Right renal cortex interstitium (tissue), 3 donors: ENCODE data around the gene OR13D1. TPM values are rescaled to one million over a fixed set of nuclear protein-coding genes. Genes with fewer than 3 reads are reported as not detected.
A peak's percentile ranks its signal among the peaks of the same experiment; 100 is the strongest.
"Not testable (repeated sequence)": the region's sequence is repeated elsewhere in the genome, so short reads cannot be mapped to it uniquely, and the experiment has no call there.

Source experiments
- DNase-seq, 3 donors: peaks; one replicate each; pipeline ENCODE4 v3.0.0-alpha.2; 2013; ENCODE audit warnings: low read depth in 3 of 3, low spot score in 2 of 3
- polyA plus RNA-seq, 3 donors: library from polyadenylated mRNA; unstranded; fragments of 120-200 nt; gene quantifications; one replicate each; pipeline ENCODE4 v1.2.1, GENCODE V29; 2013; ENCODE audit not compliant: insufficient read length in 3 of 3

Gene OR13D1, protein sequence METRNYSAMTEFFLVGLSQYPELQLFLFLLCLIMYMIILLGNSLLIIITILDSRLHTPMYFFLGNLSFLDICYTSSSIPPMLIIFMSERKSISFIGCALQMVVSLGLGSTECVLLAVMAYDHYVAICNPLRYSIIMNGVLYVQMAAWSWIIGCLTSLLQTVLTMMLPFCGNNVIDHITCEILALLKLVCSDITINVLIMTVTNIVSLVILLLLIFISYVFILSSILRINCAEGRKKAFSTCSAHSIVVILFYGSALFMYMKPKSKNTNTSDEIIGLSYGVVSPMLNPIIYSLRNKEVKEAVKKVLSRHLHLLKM
- polyA plus RNA-seq: not detected

DNA sequence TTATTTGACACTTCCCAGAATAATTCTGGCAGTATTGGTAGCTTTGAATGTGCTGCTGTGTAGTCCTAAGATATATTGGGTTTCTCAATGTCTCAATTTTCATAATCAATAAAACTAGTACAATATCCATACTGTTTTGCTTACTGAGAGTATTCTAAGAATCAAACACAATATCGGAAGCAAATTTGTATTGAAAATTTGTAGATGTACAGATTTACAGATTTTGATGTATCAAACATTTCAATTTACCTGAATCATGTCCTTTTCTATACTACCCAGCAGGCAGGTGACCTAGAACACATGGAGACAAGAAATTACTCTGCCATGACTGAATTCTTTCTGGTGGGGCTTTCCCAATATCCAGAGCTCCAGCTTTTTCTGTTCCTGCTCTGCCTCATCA lies at the start of gene OR13D1:
TSS of gene OR13D1 (plus strand) at position 301 of the 400 bp plus-strand sequence. CDS start at position 301, 0 bp downstream.
- DNase-seq: no peak

DNA sequence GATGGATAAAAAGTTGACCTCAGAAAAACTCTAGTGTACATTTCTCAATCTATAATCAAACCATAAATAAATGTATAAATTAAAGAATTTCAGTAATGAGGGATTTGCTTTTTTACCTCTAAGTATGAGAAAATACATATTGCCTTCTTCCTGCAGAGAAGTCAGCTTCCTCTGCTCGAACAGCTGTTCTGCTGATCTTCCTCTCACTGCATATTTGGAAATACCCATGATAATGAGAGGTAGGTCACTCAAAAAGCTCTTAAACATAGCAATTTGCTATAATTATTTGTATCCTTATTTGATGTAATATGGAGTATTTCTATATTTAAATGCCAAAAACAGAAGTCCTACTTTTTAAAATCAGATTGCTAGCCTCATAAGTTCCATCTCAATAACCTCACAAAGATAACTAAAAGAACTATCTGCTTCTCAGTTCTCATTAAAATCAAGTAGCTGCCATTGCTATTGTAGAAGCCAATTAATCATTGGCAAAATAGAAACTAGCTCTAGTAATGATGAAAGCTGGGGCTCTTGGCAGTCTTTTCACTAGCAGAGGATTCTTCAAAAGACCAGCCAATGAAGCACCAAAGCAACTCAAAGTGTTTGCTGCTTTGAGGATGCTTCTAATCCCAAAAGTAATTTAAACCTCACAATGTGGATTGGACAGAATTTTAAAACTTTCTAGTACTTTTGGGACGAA lies 35.7 kb upstream of the OR13D1 start:
- DNase-seq: no peak

DNA sequence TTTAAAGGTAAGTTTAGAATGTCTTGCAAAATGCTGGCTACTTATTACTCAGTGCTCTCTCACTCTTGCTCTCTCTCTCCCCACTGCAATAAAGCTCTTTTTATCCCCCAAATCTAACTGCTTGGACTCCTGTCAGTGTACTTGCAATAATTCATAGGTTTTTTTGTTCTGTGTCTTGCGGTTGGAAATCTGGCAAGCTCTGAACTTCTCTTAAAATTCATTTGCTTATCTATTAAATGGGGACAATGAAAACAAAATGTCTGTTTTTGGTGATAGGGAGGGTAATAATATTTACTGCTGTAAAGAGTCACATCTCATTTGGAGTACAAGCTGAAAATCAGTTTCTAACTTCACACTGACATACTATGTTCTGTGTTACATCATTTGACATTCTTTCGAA lies 18.7 kb upstream of the OR13D1 start:
- no peak for DNase-seq

DNA sequence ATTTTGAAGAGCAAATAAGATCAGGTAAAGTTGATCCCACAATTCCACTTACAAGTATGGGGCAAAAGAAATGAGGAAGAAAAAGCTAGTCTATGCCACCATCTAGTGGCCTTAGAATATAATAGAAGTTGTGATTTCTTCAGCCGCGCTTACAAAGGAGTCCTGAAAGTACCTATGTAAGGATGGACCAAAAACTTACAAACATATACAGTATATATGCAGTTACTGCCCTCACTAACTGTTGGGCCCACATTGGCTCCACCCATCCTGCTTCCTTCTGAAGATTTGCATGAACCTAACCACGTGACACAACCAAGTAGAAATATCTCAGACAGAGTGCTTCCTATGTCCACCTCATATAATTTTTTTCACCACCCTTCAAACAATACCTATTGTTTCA lies 11.7 kb upstream of the OR13D1 start:
- DNase-seq: peak; percentile 10 to 18 (median 14)

DNA sequence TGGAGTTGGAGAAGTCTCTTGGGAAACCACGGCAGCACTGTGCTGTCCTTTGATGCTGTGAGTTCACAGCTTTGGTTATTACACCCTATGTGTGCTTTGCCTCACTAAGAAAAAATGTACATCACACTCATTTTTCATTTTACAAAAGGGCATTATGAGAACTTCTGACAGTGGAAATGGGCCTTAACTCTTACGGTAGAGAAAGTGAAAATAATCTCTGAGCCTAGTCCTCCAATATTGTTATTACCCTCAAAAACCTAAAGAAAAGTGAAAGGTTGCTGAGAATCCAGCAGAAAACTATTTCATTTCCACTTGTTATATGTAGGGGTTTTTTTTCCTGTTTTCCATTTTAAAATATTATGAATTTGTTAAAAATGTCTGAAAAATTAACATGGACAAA lies 8.2 kb upstream of the OR13D1 start:
- DNase-seq: no peak

DNA sequence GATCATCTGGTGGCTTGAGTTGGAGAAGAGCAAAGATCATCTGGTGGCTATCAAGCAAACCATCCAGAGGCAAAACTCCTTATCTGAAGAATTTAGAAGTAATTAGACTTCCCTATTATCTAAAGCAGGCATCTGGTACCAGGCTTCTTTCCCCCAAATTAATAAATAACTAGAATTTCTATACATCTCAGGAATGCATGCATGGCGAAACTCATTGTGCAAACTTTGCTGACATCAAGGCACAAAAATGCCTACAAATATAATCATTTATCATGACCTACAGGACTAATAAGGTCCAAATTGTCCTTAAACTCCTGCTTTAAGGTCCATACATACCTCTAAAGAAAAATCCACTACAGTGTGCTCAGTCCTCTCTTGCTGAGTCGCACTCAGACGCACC lies 6.0 kb downstream of the OR13D1 start:
- DNase-seq: no peak

DNA sequence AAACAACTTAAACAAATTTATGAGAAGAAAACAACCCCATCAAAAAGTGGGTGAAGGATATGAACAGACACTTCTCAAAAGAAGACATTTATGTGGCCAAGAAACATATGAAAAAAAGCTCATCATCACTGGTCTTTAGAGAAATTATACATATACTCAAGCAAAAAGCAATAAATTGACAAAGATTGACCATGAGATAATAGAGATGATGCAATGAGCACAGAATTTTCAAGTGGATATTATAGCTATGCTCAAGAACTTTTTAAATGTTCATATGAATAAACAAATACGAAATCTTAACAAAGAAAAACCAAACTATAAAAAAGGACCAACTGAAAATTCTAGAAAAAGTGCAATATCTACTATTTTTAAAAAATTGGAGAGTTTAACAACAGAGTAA lies 14.4 kb downstream of the OR13D1 start:
- not testable (repeated sequence) for DNase-seq

DNA sequence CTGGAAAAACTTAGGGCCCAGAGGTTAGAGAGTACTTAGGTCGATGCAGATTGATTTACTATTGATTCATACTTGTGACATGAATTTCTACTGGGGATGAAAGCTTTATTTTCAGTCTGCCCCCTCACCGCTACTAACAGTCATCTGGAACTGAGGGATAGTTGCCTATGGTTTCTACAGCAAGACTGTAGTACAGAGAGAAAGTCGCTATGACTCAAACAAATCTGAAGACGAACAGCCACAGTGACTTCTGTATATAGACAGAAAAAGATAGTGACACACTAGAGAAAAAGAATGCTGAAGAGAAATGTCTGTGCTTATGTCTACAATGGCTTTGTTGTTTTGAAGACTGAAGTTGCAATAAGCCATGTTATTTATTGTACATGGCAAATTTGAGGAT lies 17.3 kb downstream of the OR13D1 start:
- DNase-seq: no peak

DNA sequence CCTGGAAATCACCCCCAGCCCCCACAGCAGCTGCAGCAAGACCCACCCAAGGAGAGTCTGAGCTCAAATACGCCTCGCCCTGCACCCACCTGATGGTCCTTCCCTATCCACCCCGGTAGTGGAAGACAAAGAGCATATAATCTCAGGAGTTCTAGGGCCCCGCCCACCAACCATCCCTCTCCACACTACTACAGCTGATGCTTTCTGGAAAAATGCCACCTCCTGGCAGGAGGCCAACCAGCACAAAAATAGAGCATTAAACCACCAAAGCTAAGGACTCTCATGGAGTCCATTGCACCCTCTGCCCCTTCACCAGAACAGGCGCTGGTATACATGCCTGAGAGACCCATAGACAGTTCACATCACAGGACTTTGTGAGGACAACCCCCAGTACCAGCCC lies 30.7 kb downstream of the OR13D1 start:
- no peak for DNase-seq

DNA sequence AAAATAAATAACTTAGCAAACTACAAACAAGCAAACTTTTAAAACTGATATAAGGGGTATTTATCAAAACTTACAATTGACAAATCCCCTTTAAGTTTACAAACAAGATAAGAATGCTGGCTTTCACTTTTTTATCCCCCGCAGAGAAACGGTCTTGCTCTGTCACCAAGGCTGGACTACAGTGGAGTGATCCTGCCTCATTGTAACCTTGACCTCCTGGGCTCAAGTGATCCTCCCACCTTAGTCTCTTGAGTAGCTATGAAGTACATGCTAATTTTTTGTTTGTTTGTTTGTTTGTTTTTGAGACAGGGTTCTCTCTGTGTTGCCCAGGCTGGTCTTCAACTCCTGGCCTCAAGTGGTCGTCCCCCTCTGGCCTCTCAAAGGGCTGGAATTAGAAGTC lies 44.1 kb downstream of the OR13D1 start:
- no peak for DNase-seq

DNA sequence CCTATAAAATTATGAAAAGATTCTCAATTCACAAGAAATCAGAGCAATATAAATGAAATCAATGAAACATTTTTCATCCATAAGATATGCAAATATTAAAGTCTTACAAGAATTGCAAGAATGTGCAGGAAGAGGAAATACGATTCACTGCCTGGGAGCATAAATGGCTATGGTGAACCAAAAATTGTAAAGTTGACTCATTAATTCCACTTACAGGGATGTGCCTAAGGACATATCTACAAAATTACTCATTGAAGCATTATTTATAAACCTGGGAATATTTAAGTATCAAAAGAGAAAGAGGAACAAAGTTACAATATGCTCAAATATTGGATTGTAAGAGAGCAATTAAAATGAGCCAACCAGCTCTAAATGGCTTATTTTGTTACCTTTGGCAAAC lies 46.3 kb downstream of the OR13D1 start:
- no peak for DNase-seq

DNA sequence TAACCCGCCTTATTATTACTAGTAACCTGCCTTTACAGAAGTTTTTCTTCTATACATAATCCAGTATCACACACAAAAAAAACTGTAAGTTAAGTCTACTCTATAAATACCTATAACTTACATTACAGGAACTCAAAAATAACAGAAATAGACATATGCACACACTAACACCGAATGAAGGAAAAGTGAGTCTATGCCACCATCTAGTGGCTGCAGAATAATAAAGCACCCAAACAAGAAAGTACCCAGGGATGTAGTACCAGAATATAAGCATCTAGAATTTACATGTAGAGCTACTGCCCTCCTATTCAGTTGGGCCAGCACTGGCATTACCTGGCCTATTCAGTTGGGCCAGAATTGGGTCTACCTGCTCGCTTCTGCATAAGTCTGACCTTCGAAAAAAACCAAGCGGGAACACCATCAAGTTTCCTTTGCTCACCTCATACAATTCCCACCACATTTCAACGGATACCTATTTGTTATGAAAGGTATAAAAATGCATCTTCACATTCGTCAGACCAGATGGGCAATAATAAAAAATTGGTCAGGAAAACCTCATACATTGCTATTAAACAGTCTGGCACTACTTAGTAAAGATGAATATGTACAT lies 49.2 kb downstream of the OR13D1 start:
- peak; percentile 45 to 51 (median 45) for DNase-seq

Other genes with a start within 250 kb of the OR13D1 start
- not detected for gene OR13F1, start 190.3 kb upstream of the OR13D1 start, polyA plus RNA-seq
- gene OR13C4, start 167.3 kb upstream of the OR13D1 start, polyA plus RNA-seq: not detected
- not detected for gene OR13C3, start 157.7 kb upstream of the OR13D1 start, polyA plus RNA-seq
- gene OR13C8, start 125.3 kb upstream of the OR13D1 start, polyA plus RNA-seq: not detected
- not detected for gene OR13C5, start 95.1 kb upstream of the OR13D1 start, polyA plus RNA-seq
- gene OR13C2, start 88.9 kb upstream of the OR13D1 start, polyA plus RNA-seq: not detected
- gene OR13C9, start 76.3 kb upstream of the OR13D1 start, polyA plus RNA-seq: not detected
- 10 to 100 TPM; 53.3 to 63.0 (median 56.1) TPM for gene NIPSNAP3A, start 53.2 kb downstream of the OR13D1 start, polyA plus RNA-seq
- gene NIPSNAP3B, start 69.6 kb downstream of the OR13D1 start, polyA plus RNA-seq: 10 to 100 TPM; 10.9 to 12.2 (median 11.6) TPM
- 10 to 100 TPM in 1 of 3 donors, 1 to 10 TPM in 2; 8.5 to 10.8 (median 9.9) TPM for gene ABCA1, start 233.6 kb downstream of the OR13D1 start, polyA plus RNA-seq